Measurements from ENCODE around the gene NCOA3. TPM values are rescaled to one million over a fixed set of nuclear protein-coding genes. Genes with fewer than 3 reads are reported as not detected.

NCOA3 gene
- total and polyA plus RNA-seq, 2 of the 8 experiments (the other 6 are each of a cell fraction or from before 2014, with no cell fraction given) = 7.9 to 24.7 TPM

DNA sequence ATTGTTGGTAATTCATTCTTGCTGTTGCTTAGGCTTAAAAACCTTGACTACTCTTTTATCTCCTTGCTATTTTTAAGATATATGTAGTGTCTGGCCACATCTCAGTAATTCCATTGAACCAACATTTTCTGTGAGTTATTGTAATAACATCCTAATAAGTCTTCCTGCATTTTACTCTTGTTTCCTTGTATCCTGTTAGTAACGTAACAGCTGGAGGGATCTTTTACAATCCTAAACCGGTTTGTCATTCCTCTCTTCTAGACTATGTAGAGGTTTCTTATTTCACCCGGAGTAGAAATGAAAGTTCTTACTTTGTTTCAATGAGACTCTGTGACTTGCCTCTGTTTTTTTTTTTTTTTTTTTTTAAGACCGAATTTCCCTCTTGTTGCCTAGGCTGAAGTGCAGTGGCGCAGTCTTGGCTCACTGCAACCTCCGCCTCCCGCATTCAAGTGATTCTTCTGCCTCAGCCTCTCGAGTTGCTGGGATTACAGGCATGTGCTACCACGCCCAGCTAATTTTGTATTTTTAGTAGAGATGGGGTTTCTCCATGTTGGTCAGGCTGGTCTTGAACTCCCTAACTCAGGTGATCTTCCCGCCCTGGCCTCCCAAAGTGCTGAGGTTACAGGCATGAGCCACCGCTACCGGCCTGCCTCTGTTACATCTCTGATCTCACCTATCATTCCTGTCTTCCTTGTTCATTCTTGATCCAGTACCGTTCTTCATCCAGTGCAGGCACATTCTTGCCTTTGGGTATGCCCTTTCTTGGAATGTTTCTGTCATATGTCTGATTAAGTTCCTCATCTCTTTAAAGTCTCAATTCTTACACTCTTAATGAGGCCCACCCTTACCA, 44.7 kb downstream of the NCOA3 start (continued):
- no peak for TF ChIP-seq EZH2 (IDR thresholded peaks at IDR 0.05; ENCODE audit: low read depth, low read length, severe bottlenecking)
- TF ChIP-seq, protein P1, sequence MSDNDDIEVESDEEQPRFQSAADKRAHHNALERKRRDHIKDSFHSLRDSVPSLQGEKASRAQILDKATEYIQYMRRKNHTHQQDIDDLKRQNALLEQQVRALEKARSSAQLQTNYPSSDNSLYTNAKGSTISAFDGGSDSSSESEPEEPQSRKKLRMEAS (IDR thresholded peaks at IDR 0.05) = no peak
- TF ChIP-seq HDAC6 (IDR thresholded peaks at IDR 0.05; ENCODE audit: low read depth, low read length) = no peak
- TF ChIP-seq POLR2AphosphoS5 (IDR thresholded peaks at IDR 0.05; ENCODE audit: low read depth, low read length) = no peak
